SK-N-SH (cell line): ENCODE measurements around the gene RAB20. TPM values are rescaled to one million over a fixed set of nuclear protein-coding genes. Genes with fewer than 3 reads are reported as not detected.

Source experiments
- CTCF ChIA-PET: fragments of 300-600, 350-600 bp; formaldehyde crosslinking; extraction: SDS; loops from one replicate; lab custom pipeline; 2021; lab: Yijun Ruan, JAX
- POLR2A ChIA-PET: fragments of 350-600 bp; sonication (Branson Sonifier 250); formaldehyde crosslinking; extraction: SDS; loops from one replicate; lab custom pipeline; 2020; ENCODE audit warnings: antibody characterized with exemption, inconsistent platforms; lab: Yijun Ruan, JAX
- DNase-seq: peaks from one replicate; pipeline ENCODE4 v3.0.0; 2012
- H2AFZ ChIP-seq: fragments of 200-600 bp; sonication (generic); 2 replicates; pipeline ENCODE4 v1.8.1; 2016; ENCODE audit warnings: antibody characterized with exemption, mild to moderate bottlenecking, low read depth
- H3F3A ChIP-seq: fragments of 200-600 bp; sonication (generic); replicated peaks from 2 replicates; pipeline ENCODE3; 2016; ENCODE audit warnings: antibody characterized with exemption, mild to moderate bottlenecking; ENCODE audit not compliant: insufficient read depth
- H3K27ac ChIP-seq, 2 experiments: fragments of 200-500 bp in 1 of 2; fragments of 200-600 bp in 1 of 2; sonication (Bioruptor generic) in 1 of 2; sonication (generic), shearing (Covaris generic) in 1 of 2; 2 replicates each; pipeline versions ENCODE4 v1.5.1 to v1.6.1; 2014 to 2016; ENCODE audit warnings: low read depth in 2 of 2, inconsistent platforms in 1 of 2, low read length in 1 of 2, mild to moderate bottlenecking in 1 of 2, mixed read lengths in 1 of 2
- H3K27me3 ChIP-seq: fragments of 200-600 bp; sonication (generic), shearing (Covaris generic); 2 replicates; pipeline ENCODE4 v1.6.1; 2016; ENCODE audit warnings: mixed run types; ENCODE audit not compliant: insufficient read depth
- H3K36me3 ChIP-seq, 2 experiments: fragments of 200-500 bp in 1 of 2; fragments of 200-600 bp in 1 of 2; sonication (Bioruptor generic) in 1 of 2; sonication (generic) in 1 of 2; replicated peaks in 1 of 2; 2 replicates each; pipeline versions ENCODE3 to v1.5.1; 2014 to 2016; ENCODE audit warnings: low read length in 1 of 2, mild to moderate bottlenecking in 1 of 2; ENCODE audit not compliant: insufficient read depth in 2 of 2, control insufficient read depth in 1 of 2
- H3K4me1 ChIP-seq, 2 experiments: fragments of 200-500 bp in 1 of 2; fragments of 200-600 bp in 1 of 2; sonication (Bioruptor generic) in 1 of 2; sonication (generic), shearing (Covaris generic) in 1 of 2; 2 replicates each; pipeline versions ENCODE4 v1.5.1 to v1.6.1; 2014 to 2016; ENCODE audit warnings: low read depth in 1 of 2, low read length in 1 of 2, mixed run types in 1 of 2; ENCODE audit not compliant: insufficient read depth in 2 of 2, control insufficient read depth in 1 of 2
- H3K4me2 ChIP-seq: fragments of 200-600 bp; sonication (generic), shearing (Covaris generic); 2 replicates; pipeline ENCODE4 v1.6.1; 2017; ENCODE audit warnings: mixed run types
- H3K4me3 ChIP-seq, 2 experiments: fragments of 200-500 bp in 1 of 2; fragments of 200-600 bp in 1 of 2; sonication (Bioruptor generic) in 1 of 2; sonication (generic), shearing (Covaris generic) in 1 of 2; 2 replicates each; pipeline versions ENCODE4 v1.5.1 to v1.8.1; 2014 to 2016; ENCODE audit warnings: low read depth in 2 of 2, inconsistent platforms in 1 of 2, low read length in 1 of 2, mild to moderate bottlenecking in 1 of 2, mixed read lengths in 1 of 2, moderate library complexity in 1 of 2
- H3K79me2 ChIP-seq: fragments of 200-600 bp; sonication (generic); 2 replicates; pipeline ENCODE4 v1.8.1; 2017; ENCODE audit warnings: mild to moderate bottlenecking; ENCODE audit not compliant: insufficient read depth
- H3K9ac ChIP-seq: fragments of 200-600 bp; sonication (generic); 2 replicates; pipeline ENCODE4 v1.6.1; 2017; ENCODE audit warnings: mixed run types
- H3K9me2 ChIP-seq: fragments of 200-600 bp; sonication (generic); 2 replicates; pipeline ENCODE4 v1.6.1; 2017; ENCODE audit warnings: mixed run types
- H3K9me3 ChIP-seq: fragments of 200-600 bp; sonication (generic); 2 replicates; pipeline ENCODE4 v1.6.1; 2017; ENCODE audit warnings: mixed run types, mild to moderate bottlenecking, moderate library complexity
- H4K20me1 ChIP-seq: fragments of 200-600 bp; sonication (generic); 2 replicates; pipeline ENCODE4 v1.6.1; 2017; ENCODE audit warnings: mild to moderate bottlenecking, mixed run types; ENCODE audit not compliant: insufficient read depth
- CHD2 ChIP-seq: fragments of 150-350 bp; IDR thresholded peaks from 2 replicates; pipeline ENCODE4 v1.6.1; 2018; ENCODE audit warnings: low read length; ENCODE audit not compliant: partially characterized antibody
- IRF3 ChIP-seq: fragments of 150-350 bp; IDR thresholded peaks from 2 replicates; pipeline ENCODE4 v1.6.1; 2016; ENCODE audit warnings: mild to moderate bottlenecking, low read depth, low read length
- PBX3 ChIP-seq: IDR thresholded peaks from 2 replicates; pipeline ENCODE4; 2012
- RCOR1 ChIP-seq: fragments of 150-350 bp; IDR thresholded peaks from 2 replicates; pipeline ENCODE4 v1.6.1; 2017; ENCODE audit warnings: antibody characterized with exemption, low read length
- REST ChIP-seq: IDR thresholded peaks from 2 replicates; pipeline ENCODE4 v1.6.1; 2012; ENCODE audit warnings: mild to moderate bottlenecking, low read depth, low read length, moderate library complexity
- RXRA ChIP-seq: IDR thresholded peaks from 2 replicates; pipeline ENCODE4 v1.4.0; 2012; ENCODE audit warnings: low read depth, mild to moderate bottlenecking, borderline replicate concordance
- TAF1 ChIP-seq: IDR thresholded peaks from 2 replicates; pipeline ENCODE4 v1.6.1; 2012; ENCODE audit warnings: low read depth, mild to moderate bottlenecking, low read length, moderate library complexity, borderline replicate concordance
- WGBS: methylation state at CpG from one replicate; pipeline ENCODE4 v1.1.6; 2017; ENCODE audit warnings: low lambda C conversion rate; 5-methylcytosine and 5-hydroxymethylcytosine counted together
- polyA plus RNA-seq, 3 experiments: library from polyadenylated mRNA; depleted of rRNA; stranded (reverse); fragments of >200 nt; gene quantifications; 2 replicates each; pipeline ENCODE4 v1.2.3, GENCODE V29; 2012

RAB20 gene
- polyA plus RNA-seq, 1 of the 3 experiments (the other 2 are of a cell fraction) = 5.2 TPM

GRCh38 chr13:110524541-110525257, 36.8 kb downstream of the RAB20 start:
- no peak overlapping the region for H2AFZ ChIP-seq
- H3F3A ChIP-seq = no peaks in the 10 kb centered on the region
- no peaks in the 10 kb centered on the region for H3K9me3 ChIP-seq
- ChIA-PET CTCF (interaction anchor here (0.7 to 1.4 kb wide), 5 partner anchors 10 to 33 kb away, joined by 3 read pairs; no protein-coding TSS in a partner anchor), POLR2A (interaction anchor here (1.2 kb wide), 1 partner anchor 17 kb away, joined by 3 read pairs; no protein-coding TSS in a partner anchor)
- no peaks in the 10 kb centered on the region for H3K27me3 ChIP-seq
- no peak overlapping the region for H3K4me3 ChIP-seq
- no peak overlapping the region for H3K4me2 ChIP-seq
- no peak overlapping the region for H3K9ac ChIP-seq
- H3K9me2 ChIP-seq = no peaks in the 10 kb centered on the region
- TF ChIP-seq TAF1 (no peak), RCOR1 (0 out of 2 replicates have a peak, but pooled peaks have one; percentile 32)
- H3K27ac ChIP-seq = no peak overlapping the region
- H3K4me1 ChIP-seq = peaks cover 0 to 22% of the 10 kb centered on the region in 2 experiments; a peak in 1 of 4 replicates
- H3K36me3 ChIP-seq = no peaks in the 10 kb centered on the region
- H3K79me2 ChIP-seq = no peaks in the 10 kb centered on the region
- 73% methylated on average over 15 of the region's 21 CpGs for WGBS
- H4K20me1 ChIP-seq = no peaks in the 10 kb centered on the region
- peak; percentile 72 for DNase-seq

- Histone ChIP-seq H3K4me1 (peaks cover 0 to 22% of the 10 kb centered on the region in 2 experiments; a peak in 1 of 4 replicates), H3K36me3 (no peaks in the 10 kb centered on the region), H3K9ac (no peak overlapping the region), H3K27ac (no peak overlapping the region), H3F3A (no peaks in the 10 kb centered on the region), H3K9me3 (no peaks in the 10 kb centered on the region), H3K4me3 (no peak overlapping the region), H2AFZ (no peak overlapping the region), H3K4me2 (no peak overlapping the region), H3K79me2 (no peaks in the 10 kb centered on the region), H3K27me3 (no peaks in the 10 kb centered on the region), H4K20me1 (no peaks in the 10 kb centered on the region), H3K9me2 (no peaks in the 10 kb centered on the region)
- POLR2A ChIA-PET = interaction anchor here (1.2 kb wide), 1 partner anchor 17 kb away, joined by 3 read pairs; no protein-coding TSS in a partner anchor
- no peak for DNase-seq
- TF ChIP-seq PBX3 (no peak), IRF3 (no peak), CHD2 (no peak), RXRA (no peak), REST (no peak), RCOR1 (no peak)
- WGBS = 83% methylated on average over 12 of the region's 17 CpGs
- CTCF ChIA-PET = interaction anchor here (1.3 to 1.4 kb wide), 3 partner anchors 9 to 30 kb away, joined by 3 read pairs; no protein-coding TSS in a partner anchor
Measured at GRCh38 chr13:110523838-110524540, 37.5 kb downstream of the RAB20 start.
